ENCODE results near the gene RCC2.

RCC2 gene

GRCh38 chr1:17423781-17424245 is 15.7 kb downstream of the RCC2 start:
- Histone ChIP-seq H4K5ac (ENCODE audit: low read length) (no peak overlapping the region), H2BK15ac (replicated peaks; ENCODE audit: low read depth) (no peak overlapping the region), H3K18ac (ENCODE audit: low read length) (no peak overlapping the region), H2BK5ac (ENCODE audit: low read length) (no peak overlapping the region), H3K9ac (ENCODE audit: low read length) (no peak overlapping the region), H3K56ac (ENCODE audit: low read length) (no peak overlapping the region), H3K27me3 (ENCODE audit: insufficient read depth, low read length, poor library complexity) (no peaks in the 10 kb centered on the region), H3K4me3 (ENCODE audit: low read length) (no peak overlapping the region), H3K27ac (ENCODE audit: low read depth, low read length) (no peak overlapping the region), H2AK5ac (ENCODE audit: low read length) (no peak overlapping the region), H3K4me1 (ENCODE audit: control insufficient read depth, low read depth, low read length) (no peaks in the 10 kb centered on the region), H3K79me2 (ENCODE audit: control insufficient read depth, insufficient read depth, low read length) (peaks cover 62% of the 10 kb centered on the region), H3K4me2 (ENCODE audit: low read length) (no peak overlapping the region), H2BK120ac (ENCODE audit: low read depth, low read length) (no peak overlapping the region), H3K4ac (ENCODE audit: low read depth, low read length) (no peak overlapping the region), H3K79me1 (ENCODE audit: low read length) (peaks cover 32% of the 10 kb centered on the region), H4K8ac (ENCODE audit: low read depth, low read length) (no peak overlapping the region), H3K36me3 (ENCODE audit: control insufficient read depth, insufficient read depth, low read length) (peaks cover 38% of the 10 kb centered on the region), H3K23ac (ENCODE audit: low read length) (no peak overlapping the region)
- DNase-seq, result no peak
- whole genome bisulfite sequencing (ENCODE audit: extremely low coverage, insufficient coverage, low lambda C conversion rate), result no CpG with 5 or more reads among the region's 13 CpGs

GRCh38 chr1:17422461-17422860 is 17.0 kb downstream of the RCC2 start:
- no peak overlapping the region for H3K9ac ChIP-seq (ENCODE audit: low read length)
- DNase-seq, result no peak
- peaks cover 38% of the 10 kb centered on the region for H3K36me3 ChIP-seq (ENCODE audit: control insufficient read depth, insufficient read depth, low read length)
- H3K27ac ChIP-seq (ENCODE audit: low read depth, low read length), result no peak overlapping the region
- no peak overlapping the region for H4K5ac ChIP-seq (ENCODE audit: low read length)
- H3K79me1 ChIP-seq (ENCODE audit: low read length), result peaks cover 32% of the 10 kb centered on the region
- no peaks in the 10 kb centered on the region for H3K4me1 ChIP-seq (ENCODE audit: control insufficient read depth, low read depth, low read length)
- no peak overlapping the region for H3K18ac ChIP-seq (ENCODE audit: low read length)
- H3K56ac ChIP-seq (ENCODE audit: low read length), result no peak overlapping the region
- H3K4me2 ChIP-seq (ENCODE audit: low read length), result no peak overlapping the region
- H3K4me3 ChIP-seq (ENCODE audit: low read length), result no peak overlapping the region
- no peak overlapping the region for H2AK5ac ChIP-seq (ENCODE audit: low read length)
- no CpG with 5 or more reads among the region's 7 CpGs for WGBS (ENCODE audit: extremely low coverage, insufficient coverage, low lambda C conversion rate)
- peaks cover 53% of the 10 kb centered on the region for H3K79me2 ChIP-seq (ENCODE audit: control insufficient read depth, insufficient read depth, low read length)
- H2BK5ac ChIP-seq (ENCODE audit: low read length), result no peak overlapping the region
- H2BK120ac ChIP-seq (ENCODE audit: low read depth, low read length), result no peak overlapping the region
- H3K27me3 ChIP-seq (ENCODE audit: insufficient read depth, low read length, poor library complexity), result no peaks in the 10 kb centered on the region
- no peak overlapping the region for H3K4ac ChIP-seq (ENCODE audit: low read depth, low read length)
- no peak overlapping the region for H4K8ac ChIP-seq (ENCODE audit: low read depth, low read length)
- H3K23ac ChIP-seq (ENCODE audit: low read length), result no peak overlapping the region
- H2BK15ac ChIP-seq (replicated peaks; ENCODE audit: low read depth), result no peak overlapping the region

DNA sequence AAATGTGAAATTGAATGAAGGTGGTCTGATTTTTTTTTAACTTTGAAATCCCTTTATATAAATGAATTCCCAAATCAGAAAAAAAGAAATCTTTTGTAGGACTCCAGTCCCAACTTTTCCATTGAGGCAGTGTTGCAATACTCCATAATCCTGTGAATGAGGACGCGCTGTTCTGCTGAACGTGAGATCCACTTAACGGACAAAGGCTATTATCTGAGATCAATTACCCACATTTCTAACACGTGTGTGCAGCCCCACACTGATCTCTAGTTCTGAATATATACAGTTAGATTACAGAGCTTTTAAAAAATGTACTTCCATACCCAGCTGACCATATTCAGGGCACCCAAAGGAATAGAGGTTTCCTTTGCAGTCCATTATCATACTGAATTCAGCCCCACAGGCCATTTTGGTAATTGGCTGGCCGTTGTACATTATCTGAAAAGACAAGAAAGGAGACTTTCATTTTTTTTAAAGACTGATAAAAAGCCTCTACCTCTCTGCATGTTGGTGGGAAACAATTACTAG is 19.0 kb downstream of the RCC2 start:
- H4K8ac ChIP-seq (ENCODE audit: low read depth, low read length), result no peak overlapping the region
- H3K4me3 ChIP-seq (ENCODE audit: low read length), result no peak overlapping the region
- no peak overlapping the region for H2BK120ac ChIP-seq (ENCODE audit: low read depth, low read length)
- WGBS (ENCODE audit: extremely low coverage, insufficient coverage, low lambda C conversion rate), result no CpG with 5 or more reads among the region's 6 CpGs
- peaks cover 38% of the 10 kb centered on the region for H3K79me2 ChIP-seq (ENCODE audit: control insufficient read depth, insufficient read depth, low read length)
- no peak overlapping the region for H3K23ac ChIP-seq (ENCODE audit: low read length)
- H2BK15ac ChIP-seq (replicated peaks; ENCODE audit: low read depth), result no peak overlapping the region
- no peak overlapping the region for H3K4ac ChIP-seq (ENCODE audit: low read depth, low read length)
- no peak overlapping the region for H3K27ac ChIP-seq (ENCODE audit: low read depth, low read length)
- H3K36me3 ChIP-seq (ENCODE audit: control insufficient read depth, insufficient read depth, low read length), result peaks cover 33% of the 10 kb centered on the region
- no peak overlapping the region for H4K5ac ChIP-seq (ENCODE audit: low read length)
- no peak overlapping the region for H3K4me2 ChIP-seq (ENCODE audit: low read length)
- no peaks in the 10 kb centered on the region for H3K4me1 ChIP-seq (ENCODE audit: control insufficient read depth, low read depth, low read length)
- H2BK5ac ChIP-seq (ENCODE audit: low read length), result no peak overlapping the region
- H3K9ac ChIP-seq (ENCODE audit: low read length), result no peak overlapping the region
- DNase-seq, result no peak
- H3K79me1 ChIP-seq (ENCODE audit: low read length), result peaks cover 27% of the 10 kb centered on the region
- H2AK5ac ChIP-seq (ENCODE audit: low read length), result no peak overlapping the region
- H3K56ac ChIP-seq (ENCODE audit: low read length), result no peak overlapping the region
- H3K27me3 ChIP-seq (ENCODE audit: insufficient read depth, low read length, poor library complexity), result no peaks in the 10 kb centered on the region
- H3K18ac ChIP-seq (ENCODE audit: low read length), result no peak overlapping the region

DNA sequence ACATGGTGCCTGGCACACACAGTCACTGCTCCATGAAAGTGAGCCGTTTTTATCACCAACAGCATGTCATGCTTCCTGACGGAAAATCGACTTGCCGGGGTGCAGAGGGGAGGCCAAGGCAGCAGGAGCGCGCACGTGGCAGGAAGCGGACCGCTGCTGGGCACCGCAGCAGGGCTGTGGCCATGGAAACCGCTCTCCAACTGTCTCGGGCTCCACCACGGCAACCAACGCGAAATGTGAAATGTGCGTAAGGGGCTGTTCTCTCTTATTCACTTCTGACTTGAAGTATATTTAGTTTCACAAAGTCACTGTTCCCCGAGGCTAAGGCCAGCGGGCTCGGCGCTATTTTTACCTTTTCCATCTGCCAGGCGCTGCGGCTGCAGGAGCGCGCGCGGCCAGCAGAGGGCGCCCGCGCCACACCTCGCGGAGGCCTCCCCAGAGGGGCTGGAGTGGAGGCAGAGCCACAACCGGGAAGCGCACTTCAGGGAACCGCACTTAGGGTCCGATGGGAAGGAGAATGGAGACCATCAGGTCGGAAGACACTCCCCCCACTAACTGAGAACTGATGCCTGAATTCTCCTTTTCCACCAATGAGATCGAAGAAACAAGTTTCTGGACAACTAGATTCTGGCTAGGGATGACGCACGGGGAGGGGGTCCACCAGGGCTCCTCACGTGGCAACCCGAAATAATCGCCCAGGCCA is 19.7 kb downstream of the RCC2 start:
- Histone ChIP-seq H2AK5ac (ENCODE audit: low read length) (no peak overlapping the region), H3K4me3 (ENCODE audit: low read length) (no peak overlapping the region), H3K23ac (ENCODE audit: low read length) (no peak overlapping the region), H3K9ac (ENCODE audit: low read length) (no peak overlapping the region), H3K4ac (ENCODE audit: low read depth, low read length) (no peak overlapping the region), H3K79me1 (ENCODE audit: low read length) (peaks cover 23% of the 10 kb centered on the region), H4K8ac (ENCODE audit: low read depth, low read length) (no peak overlapping the region), H3K27me3 (ENCODE audit: insufficient read depth, low read length, poor library complexity) (no peaks in the 10 kb centered on the region), H3K79me2 (ENCODE audit: control insufficient read depth, insufficient read depth, low read length) (peaks cover 32% of the 10 kb centered on the region), H3K18ac (ENCODE audit: low read length) (no peak overlapping the region), H2BK5ac (ENCODE audit: low read length) (no peak overlapping the region), H3K4me1 (ENCODE audit: control insufficient read depth, low read depth, low read length) (no peaks in the 10 kb centered on the region), H3K4me2 (ENCODE audit: low read length) (no peak overlapping the region), H3K36me3 (ENCODE audit: control insufficient read depth, insufficient read depth, low read length) (peaks cover 30% of the 10 kb centered on the region), H4K5ac (ENCODE audit: low read length) (no peak overlapping the region), H2BK120ac (ENCODE audit: low read depth, low read length) (no peak overlapping the region), H2BK15ac (replicated peaks; ENCODE audit: low read depth) (no peak overlapping the region), H3K56ac (ENCODE audit: low read length) (peak overlapping the region; percentile 5), H3K27ac (ENCODE audit: low read depth, low read length) (no peak overlapping the region)
- no CpG with 5 or more reads among the region's 42 CpGs for WGBS (ENCODE audit: extremely low coverage, insufficient coverage, low lambda C conversion rate)
- peak; percentile 90 for DNase-seq

DNA sequence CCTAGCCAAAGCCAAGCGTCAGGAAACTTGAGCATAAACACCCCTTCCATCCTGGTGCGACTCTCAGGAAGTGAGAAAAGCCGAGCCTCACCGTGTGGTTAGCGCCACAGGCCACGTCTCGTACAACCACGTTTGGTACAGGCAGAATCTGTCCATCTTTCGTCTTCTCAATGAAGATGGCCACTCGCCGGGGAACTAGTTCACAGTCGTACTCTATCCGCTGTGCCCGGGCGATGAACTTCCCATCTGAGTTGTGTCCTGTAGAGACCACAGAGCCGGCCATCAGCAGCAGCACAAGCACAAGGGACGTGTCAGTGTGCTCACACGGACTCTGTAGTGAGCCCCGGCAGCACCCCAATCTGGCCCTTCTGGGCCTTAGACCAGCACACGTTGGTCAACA is 23.1 kb downstream of the RCC2 start:
- Histone ChIP-seq H3K23ac (ENCODE audit: low read length) (no peak overlapping the region), H2BK5ac (ENCODE audit: low read length) (no peak overlapping the region), H2AK5ac (ENCODE audit: low read length) (no peak overlapping the region), H3K27ac (ENCODE audit: low read depth, low read length) (no peak overlapping the region), H4K8ac (ENCODE audit: low read depth, low read length) (no peak overlapping the region), H3K4me1 (ENCODE audit: control insufficient read depth, low read depth, low read length) (no peaks in the 10 kb centered on the region), H3K9ac (ENCODE audit: low read length) (no peak overlapping the region), H3K4me2 (ENCODE audit: low read length) (no peak overlapping the region), H3K79me2 (ENCODE audit: control insufficient read depth, insufficient read depth, low read length) (peaks cover 17% of the 10 kb centered on the region), H4K5ac (ENCODE audit: low read length) (no peak overlapping the region), H2BK15ac (replicated peaks; ENCODE audit: low read depth) (no peak overlapping the region), H3K27me3 (ENCODE audit: insufficient read depth, low read length, poor library complexity) (no peaks in the 10 kb centered on the region), H3K56ac (ENCODE audit: low read length) (no peak overlapping the region), H3K36me3 (ENCODE audit: control insufficient read depth, insufficient read depth, low read length) (peaks cover 39% of the 10 kb centered on the region), H2BK120ac (ENCODE audit: low read depth, low read length) (no peak overlapping the region), H3K4me3 (ENCODE audit: low read length) (no peak overlapping the region), H3K4ac (ENCODE audit: low read depth, low read length) (no peak overlapping the region), H3K79me1 (ENCODE audit: low read length) (peaks cover 20% of the 10 kb centered on the region), H3K18ac (ENCODE audit: low read length) (no peak overlapping the region)
- WGBS (ENCODE audit: extremely low coverage, insufficient coverage, low lambda C conversion rate), result no CpG with 5 or more reads among the region's 20 CpGs
- no peak for DNase-seq

- Histone ChIP-seq H3K4ac (ENCODE audit: low read depth, low read length) (no peak overlapping the region), H3K4me3 (ENCODE audit: low read length) (no peak overlapping the region), H3K27me3 (ENCODE audit: insufficient read depth, low read length, poor library complexity) (no peaks in the 10 kb centered on the region), H2BK5ac (ENCODE audit: low read length) (no peak overlapping the region), H3K36me3 (ENCODE audit: control insufficient read depth, insufficient read depth, low read length) (peaks cover 49% of the 10 kb centered on the region), H4K8ac (ENCODE audit: low read depth, low read length) (no peak overlapping the region), H3K23ac (ENCODE audit: low read length) (no peak overlapping the region), H3K4me1 (ENCODE audit: control insufficient read depth, low read depth, low read length) (no peaks in the 10 kb centered on the region), H3K56ac (ENCODE audit: low read length) (no peak overlapping the region), H3K18ac (ENCODE audit: low read length) (no peak overlapping the region), H3K79me2 (ENCODE audit: control insufficient read depth, insufficient read depth, low read length) (peaks cover 11% of the 10 kb centered on the region), H3K79me1 (ENCODE audit: low read length) (peaks cover 24% of the 10 kb centered on the region), H2AK5ac (ENCODE audit: low read length) (no peak overlapping the region), H2BK120ac (ENCODE audit: low read depth, low read length) (no peak overlapping the region), H2BK15ac (replicated peaks; ENCODE audit: low read depth) (no peak overlapping the region), H4K5ac (ENCODE audit: low read length) (no peak overlapping the region), H3K9ac (ENCODE audit: low read length) (no peak overlapping the region), H3K4me2 (ENCODE audit: low read length) (no peak overlapping the region), H3K27ac (ENCODE audit: low read depth, low read length) (no peak overlapping the region)
- no peak for DNase-seq
- WGBS (ENCODE audit: extremely low coverage, insufficient coverage, low lambda C conversion rate), result no CpG with 5 or more reads among the region's 2 CpGs
Observed at GRCh38 chr1:17414022-17414421, 25.5 kb downstream of the RCC2 start.
